CD14-positive monocyte (primary cell): Measurements from ENCODE around the gene STK39. TPM values are rescaled to one million over a fixed set of nuclear protein-coding genes. Genes with fewer than 3 reads are reported as not detected.

Experiments used
- DNase-seq, 3 donors: peaks; one replicate each; pipeline ENCODE4 v3.0.0-alpha.2; 2011 to 2022
- H2AFZ ChIP-seq: 2 replicates; pipeline ENCODE4 v1.6.0; 2012; ENCODE audit warnings: mild to moderate bottlenecking, low read depth, low read length, inconsistent platforms; ENCODE audit not compliant: insufficient read depth, poor library complexity, severe bottlenecking
- H3K27ac ChIP-seq, 2 donors: 1 replicate in 1 of 2; 2 replicates in 1 of 2; pipeline ENCODE4 v1.5.1; 2012 to 2013; ENCODE audit warnings: low read length in 2 of 2, control low read depth in 1 of 2, inconsistent platforms in 1 of 2, low read depth in 1 of 2, mild to moderate bottlenecking in 1 of 2
- H3K27me3 ChIP-seq, 2 donors: one replicate each; pipeline versions ENCODE4 v1.6.0 to v1.6.1; 2011 to 2013; ENCODE audit warnings: low read length in 2 of 2; ENCODE audit not compliant: control insufficient read depth in 2 of 2, insufficient read depth in 2 of 2
- H3K36me3 ChIP-seq, 2 donors: replicated peaks in 1 of 2; 1 replicate in 1 of 2; 2 replicates in 1 of 2; pipeline versions ENCODE4 v1.5.1 to v1.6.1; 2012 to 2013; ENCODE audit warnings: low read length in 2 of 2, control low read depth in 1 of 2, inconsistent platforms in 1 of 2, mild to moderate bottlenecking in 1 of 2; ENCODE audit not compliant: insufficient read depth in 2 of 2, control insufficient read depth in 1 of 2
- H3K4me1 ChIP-seq, 2 donors: 1 replicate in 1 of 2; 2 replicates in 1 of 2; pipeline versions ENCODE4 v1.5.1 to v1.6.1; 2012 to 2013; ENCODE audit warnings: low read length in 2 of 2, control low read depth in 1 of 2, inconsistent platforms in 1 of 2, mild to moderate bottlenecking in 1 of 2, moderate library complexity in 1 of 2; ENCODE audit not compliant: insufficient read depth in 2 of 2, control insufficient read depth in 1 of 2
- H3K4me2 ChIP-seq: replicated peaks from 2 replicates; pipeline ENCODE3; 2012; ENCODE audit warnings: low read length, moderate library complexity, mild to moderate bottlenecking; ENCODE audit not compliant: poor library complexity, severe bottlenecking; ENCODE audit errors: extremely low read depth
- H3K4me3 ChIP-seq, 3 experiments: fragments of 200-600 bp in 1 of 3; sonication (generic) in 1 of 3; replicated peaks in 1 of 3; 1 replicate in 2 of 3; 2 replicates in 1 of 3; pipeline ENCODE4 v1.5.1; 2011 to 2013; ENCODE audit warnings: low read length in 3 of 3, mild to moderate bottlenecking in 3 of 3, control low read depth in 2 of 3, low read depth in 2 of 3, inconsistent platforms in 1 of 3, moderate library complexity in 1 of 3
- H3K79me2 ChIP-seq: 2 replicates; pipeline ENCODE4 v1.6.0; 2012; ENCODE audit warnings: mild to moderate bottlenecking, control low read depth, inconsistent platforms, low read length, moderate library complexity; ENCODE audit not compliant: insufficient read depth
- H3K9ac ChIP-seq: 2 replicates; pipeline ENCODE4 v1.6.0; 2017; ENCODE audit warnings: low read length, mild to moderate bottlenecking; ENCODE audit not compliant: insufficient read depth, poor library complexity, severe bottlenecking
- H3K9me3 ChIP-seq, 2 donors: replicated peaks in 1 of 2; 1 replicate in 1 of 2; 2 replicates in 1 of 2; pipeline versions ENCODE4 v1.5.1 to v1.6.1; 2012 to 2013; ENCODE audit warnings: low read length in 2 of 2, control low read depth in 1 of 2; ENCODE audit not compliant: control insufficient read depth in 1 of 2, insufficient read depth in 1 of 2
- H4K20me1 ChIP-seq: 2 replicates; pipeline ENCODE4 v1.6.0; 2012; ENCODE audit warnings: mild to moderate bottlenecking, low read length, control low read depth, moderate library complexity; ENCODE audit not compliant: insufficient read depth
- H3K27ac Mint-ChIP-seq, 7 donors: one replicate each; pipeline ENCODE4 v1.8.0; 2020; ENCODE audit warnings: mild to moderate bottlenecking in 7 of 7, mixed read lengths in 7 of 7, moderate library complexity in 6 of 7, inconsistent platforms in 2 of 7
- H3K27me3 Mint-ChIP-seq, 3 donors: one replicate each; pipeline ENCODE4 v1.8.0; 2021 to 2022; ENCODE audit warnings: low read depth in 3 of 3, mild to moderate bottlenecking in 3 of 3, mixed read lengths in 3 of 3, moderate library complexity in 3 of 3, inconsistent platforms in 1 of 3
- H3K36me3 Mint-ChIP-seq, 2 donors: one replicate each; pipeline ENCODE4 v1.8.0; 2020; ENCODE audit warnings: mixed read lengths in 2 of 2, inconsistent platforms in 1 of 2, mild to moderate bottlenecking in 1 of 2
- H3K4me1 Mint-ChIP-seq: one replicate; pipeline ENCODE4 v1.8.0; 2020; ENCODE audit warnings: mild to moderate bottlenecking, mixed read lengths
- H3K4me3 Mint-ChIP-seq, 2 donors: one replicate each; pipeline ENCODE4 v1.8.0; 2020; ENCODE audit warnings: mild to moderate bottlenecking in 2 of 2, mixed read lengths in 2 of 2, moderate library complexity in 1 of 2
- H3K9me3 Mint-ChIP-seq, 7 donors: one replicate each; pipeline ENCODE4 v1.8.0; 2020 to 2022; ENCODE audit warnings: mixed read lengths in 7 of 7, mild to moderate bottlenecking in 6 of 7, moderate library complexity in 6 of 7, inconsistent platforms in 2 of 7
- whole genome bisulfite sequencing: methylation state at CpG from one replicate; pipeline ENCODE4 v1.1.5; 2013; ENCODE audit warnings: missing lambda C conversion rate; ENCODE audit not compliant: insufficient coverage; 5-methylcytosine and 5-hydroxymethylcytosine counted together
- intact Hi-C, 2 donors: fragments of 100-400 bp; cut with micrococcal nuclease; formaldehyde crosslinking; loops; one replicate each; pipeline versions ENCODE4 v1.15.0 to v1.15.1; 2023
- polyA plus RNA-seq, 3 donors: library from polyadenylated mRNA; depleted of rRNA in 1 of 3; unstranded in 2 of 3; stranded (reverse) in 1 of 3; fragments of 300-500 nt in 2 of 3; fragments of >200 nt in 1 of 3; fragmentation: Illumina TruSeq in 2 of 3; gene quantifications; 1 replicate in 2 of 3; 2 replicates in 1 of 3; pipeline ENCODE4 v1.2.3, GENCODE V29; 2012 to 2021
- TF ChIP-seq, protein P1 (sequence below): fragments of 200-600 bp; IDR thresholded peaks from one replicate; pipeline ENCODE4 v1.8.0; 2022; ENCODE audit warnings: antibody characterized with exemption, mild to moderate bottlenecking

Gene STK39
- polyA plus RNA-seq, 3 donors, result 1.2 to 2.7 (median 2.6) TPM

DNA sequence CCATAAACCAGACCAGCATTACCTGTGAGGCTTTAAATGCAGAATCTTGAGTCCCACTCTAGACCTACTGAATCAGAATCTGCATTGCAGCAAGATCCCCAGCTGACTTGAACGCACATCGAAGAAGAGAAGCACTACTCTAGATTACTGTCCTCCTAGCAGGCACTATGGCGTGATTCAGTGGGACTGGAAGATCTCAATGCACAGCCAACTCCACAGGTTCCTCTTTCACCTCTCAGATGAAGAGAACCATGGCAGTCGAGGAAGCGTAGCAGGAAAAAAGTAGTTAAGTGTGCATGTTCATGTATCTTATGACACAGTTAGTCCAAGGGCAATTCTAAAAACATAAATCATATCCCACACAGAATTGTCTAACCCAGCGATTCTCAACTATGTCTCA is 97.4 kb downstream of the STK39 start:
- Histone ChIP-seq H3K4me2 (peak overlapping the region; percentile 70), H3K36me3 (peaks cover 0 to 28% of the 10 kb centered on the region in 2 donors), H2AFZ (no peak overlapping the region), H3K9me3 (no peaks in the 10 kb centered on the region), H3K79me2 (peaks cover 46% of the 10 kb centered on the region), H4K20me1 (no peaks in the 10 kb centered on the region), H3K27me3 (no peaks in the 10 kb centered on the region), H3K9ac (no peak overlapping the region), H3K4me3 (peak overlapping the region in 2 of 3 experiments; percentile 39 to 65), H3K4me1 (peaks cover 46 to 48% of the 10 kb centered on the region in 2 donors), H3K27ac (peak overlapping the region in 1 of 2 donors; percentile 69)
- Mint-ChIP-seq H3K4me3 (peak overlapping the region; percentile 7 to 74), H3K4me1 (peaks cover 44% of the 10 kb centered on the region), H3K9me3 (no peaks in the 10 kb centered on the region), H3K27me3 (peaks cover 0 to 2% (median 0%) of the 10 kb centered on the region in 3 donors), H3K27ac (peak overlapping the region in 6 of 7 donors; percentile 3 to 76 (median 62)), H3K36me3 (peaks cover 11 to 20% of the 10 kb centered on the region in 2 donors)
- 29% methylated on average over 2 of the region's 6 CpGs for WGBS
- DNase-seq, result peak; percentile 52 to 61 (median 56)
- TF ChIP-seq, protein P1, sequence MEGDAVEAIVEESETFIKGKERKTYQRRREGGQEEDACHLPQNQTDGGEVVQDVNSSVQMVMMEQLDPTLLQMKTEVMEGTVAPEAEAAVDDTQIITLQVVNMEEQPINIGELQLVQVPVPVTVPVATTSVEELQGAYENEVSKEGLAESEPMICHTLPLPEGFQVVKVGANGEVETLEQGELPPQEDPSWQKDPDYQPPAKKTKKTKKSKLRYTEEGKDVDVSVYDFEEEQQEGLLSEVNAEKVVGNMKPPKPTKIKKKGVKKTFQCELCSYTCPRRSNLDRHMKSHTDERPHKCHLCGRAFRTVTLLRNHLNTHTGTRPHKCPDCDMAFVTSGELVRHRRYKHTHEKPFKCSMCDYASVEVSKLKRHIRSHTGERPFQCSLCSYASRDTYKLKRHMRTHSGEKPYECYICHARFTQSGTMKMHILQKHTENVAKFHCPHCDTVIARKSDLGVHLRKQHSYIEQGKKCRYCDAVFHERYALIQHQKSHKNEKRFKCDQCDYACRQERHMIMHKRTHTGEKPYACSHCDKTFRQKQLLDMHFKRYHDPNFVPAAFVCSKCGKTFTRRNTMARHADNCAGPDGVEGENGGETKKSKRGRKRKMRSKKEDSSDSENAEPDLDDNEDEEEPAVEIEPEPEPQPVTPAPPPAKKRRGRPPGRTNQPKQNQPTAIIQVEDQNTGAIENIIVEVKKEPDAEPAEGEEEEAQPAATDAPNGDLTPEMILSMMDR, result no peak
- intact Hi-C loops, result no loop called here

DNA sequence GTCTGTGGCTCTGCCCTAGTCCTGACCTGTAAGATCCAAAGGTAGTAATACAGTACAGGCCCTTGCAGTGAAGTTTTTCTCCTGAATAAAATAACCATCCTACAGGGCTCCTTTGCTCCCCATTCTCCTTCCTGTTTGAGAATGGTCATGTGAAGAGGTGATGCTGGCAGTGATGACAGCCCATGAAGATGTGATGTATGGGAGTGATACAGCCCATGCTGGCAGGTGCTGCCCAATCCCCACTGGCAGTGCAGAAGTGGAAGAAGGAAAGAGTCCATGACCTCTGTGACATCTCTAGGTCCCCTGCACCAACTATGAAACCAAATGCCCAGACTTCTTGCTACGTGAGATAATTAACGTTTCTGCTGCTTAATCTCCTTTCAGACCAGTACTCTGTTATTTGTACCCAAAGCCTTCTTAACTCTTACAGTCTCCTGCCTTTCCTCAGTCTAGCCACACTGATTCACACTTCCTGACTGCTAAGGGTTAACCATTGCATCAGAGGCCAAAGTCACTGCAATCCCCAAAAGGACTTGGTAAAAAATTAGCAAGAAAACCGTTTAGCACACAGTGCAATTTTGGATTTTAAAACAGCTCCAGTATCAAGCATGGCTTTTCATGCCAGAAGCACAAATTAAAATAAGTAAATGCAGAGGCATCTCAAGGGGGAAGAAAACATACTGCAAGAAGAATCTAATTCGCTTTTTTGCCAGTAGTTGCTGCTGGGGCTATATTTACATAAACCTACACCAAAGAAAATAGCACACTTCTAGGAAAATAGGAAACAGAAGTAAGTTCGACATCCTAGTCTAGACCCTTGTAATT is 98.0 kb downstream of the STK39 start:
- H3K4me3 Mint-ChIP-seq, result peak overlapping the region; percentile 7 to 74
- Histone ChIP-seq H3K4me3 (peak overlapping the region in 2 of 3 experiments; percentile 39 to 65), H3K9me3 (no peaks in the 10 kb centered on the region), H3K4me2 (peak overlapping the region; percentile 70), H3K36me3 (peaks cover 0 to 26% of the 10 kb centered on the region in 2 donors), H3K27me3 (no peaks in the 10 kb centered on the region), H4K20me1 (no peaks in the 10 kb centered on the region), H3K4me1 (peaks cover 46 to 48% of the 10 kb centered on the region in 2 donors), H3K9ac (no peak overlapping the region), H3K79me2 (peaks cover 49% of the 10 kb centered on the region), H3K27ac (peak overlapping the region in 1 of 2 donors; percentile 69), H2AFZ (no peak overlapping the region)
- intact Hi-C loops, result no loop called here
- H3K9me3 Mint-ChIP-seq, result no peaks in the 10 kb centered on the region
- H3K36me3 Mint-ChIP-seq, result peaks cover 17 to 21% of the 10 kb centered on the region in 2 donors
- peaks cover 0 to 2% (median 0%) of the 10 kb centered on the region in 3 donors for H3K27me3 Mint-ChIP-seq
- TF ChIP-seq, protein P1, result no peak
- H3K27ac Mint-ChIP-seq, result peak overlapping the region; percentile 39 to 78 (median 61)
- 8% methylated on average over 3 of the region's 5 CpGs for WGBS
- H3K4me1 Mint-ChIP-seq, result peaks cover 44% of the 10 kb centered on the region
- DNase-seq, result peak; percentile 47 to 52 (median 49)
